Stimulated activated effector memory CD8-positive, alpha-beta T cell treated with anti-CD3 and anti-CD28 coated beads, Interleukin-12 subunit alpha, Interleukin-12 subunit beta, amount 100 ng/mL, for 72 hours (primary cell): ENCODE results near the gene USP9X.
"Not testable (repeated sequence)": the region's sequence is repeated elsewhere in the genome, so short reads cannot be mapped to it uniquely, and the experiment has no call there.

Source experiments
- ATAC-seq: fragments of 150-1000 bp; cut with Tn5 transposase; 2 replicates; pipeline ENCODE4 v1.10.0; 2021
- DNase-seq, 2 donors: peaks; one replicate each; pipeline ENCODE4 v3.0.0; 2021 to 2022; ENCODE audit warnings: low spot score in 2 of 2
- H3K27ac Mint-ChIP-seq: one replicate; pipeline ENCODE4 v1.8.0; 2022; ENCODE audit warnings: mild to moderate bottlenecking, mixed read lengths
- H3K36me3 Mint-ChIP-seq: one replicate; pipeline ENCODE4 v1.8.0; 2022; ENCODE audit warnings: mild to moderate bottlenecking, mixed read lengths
- H3K4me1 Mint-ChIP-seq: one replicate; pipeline ENCODE4 v1.8.0; 2022; ENCODE audit warnings: mixed read lengths
- H3K4me3 Mint-ChIP-seq: one replicate; pipeline ENCODE4 v1.8.0; 2022; ENCODE audit warnings: mild to moderate bottlenecking, mixed read lengths
- H3K9me3 Mint-ChIP-seq: one replicate; pipeline ENCODE4 v1.8.0; 2022; ENCODE audit warnings: mixed read lengths

The USP9X gene

DNA sequence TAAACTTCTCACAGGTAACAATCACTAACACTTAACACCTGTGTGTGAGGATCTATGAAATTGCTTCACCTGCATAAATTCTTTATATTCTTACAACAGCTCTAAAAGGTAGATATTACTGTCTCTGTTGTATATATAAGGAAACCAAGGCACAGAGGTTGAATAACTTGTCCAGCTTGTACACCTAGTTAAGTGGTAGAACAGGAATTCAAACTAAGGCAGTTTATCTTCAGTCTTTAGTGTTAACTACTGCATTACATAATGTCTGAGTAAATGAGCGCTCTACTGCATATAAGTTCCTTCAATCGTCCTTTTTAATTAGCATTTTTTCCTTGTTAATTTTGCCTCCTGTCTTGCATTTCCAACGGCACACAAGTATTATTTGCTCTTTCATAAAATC lies 15.0 kb downstream of the USP9X start:
- H3K9me3 Mint-ChIP-seq = no peaks in the 10 kb centered on the region
- peaks cover 20% of the 10 kb centered on the region for H3K36me3 Mint-ChIP-seq
- H3K4me3 Mint-ChIP-seq = no peak overlapping the region
- ATAC-seq = no peak
- H3K27ac Mint-ChIP-seq = no peak overlapping the region
- H3K4me1 Mint-ChIP-seq = peaks cover 34% of the 10 kb centered on the region
- DNase-seq = no peak

GRCh38 chrX:41100819-41101218 lies 15.6 kb downstream of the USP9X start:
- ATAC-seq = no peak
- peaks cover 32% of the 10 kb centered on the region for H3K4me1 Mint-ChIP-seq
- peaks cover 20% of the 10 kb centered on the region for H3K36me3 Mint-ChIP-seq
- DNase-seq = no peak
- no peak overlapping the region for H3K27ac Mint-ChIP-seq
- H3K9me3 Mint-ChIP-seq = no peaks in the 10 kb centered on the region
- H3K4me3 Mint-ChIP-seq = no peak overlapping the region

- no peaks in the 10 kb centered on the region for H3K36me3 Mint-ChIP-seq
- no peak overlapping the region for H3K4me3 Mint-ChIP-seq
- H3K9me3 Mint-ChIP-seq = no peaks in the 10 kb centered on the region
- no peak for ATAC-seq
- peaks cover 34% of the 10 kb centered on the region for H3K4me1 Mint-ChIP-seq
- no peak overlapping the region for H3K27ac Mint-ChIP-seq
- no peak for DNase-seq
Observed at GRCh38 chrX:41105005-41105404, 19.8 kb downstream of the USP9X start.

DNA sequence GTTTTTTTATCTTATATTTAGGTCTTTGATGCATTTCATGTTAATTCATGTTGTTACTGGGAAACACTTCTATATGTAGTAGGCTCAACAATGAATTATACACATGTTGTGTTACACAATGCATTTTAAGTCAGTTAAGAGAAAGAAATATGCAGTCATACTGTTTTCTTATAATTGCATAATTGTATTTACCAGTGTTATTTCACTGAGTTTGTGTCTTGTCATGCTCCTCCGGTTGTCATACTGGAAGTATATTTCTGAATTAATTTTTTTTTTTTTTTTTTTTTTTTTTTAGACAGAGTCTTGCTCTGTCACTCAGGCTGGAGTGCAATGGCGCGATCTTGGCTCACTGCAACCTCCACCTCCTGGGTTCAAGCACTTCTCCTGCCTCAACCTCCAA lies 21.0 kb downstream of the USP9X start:
- peaks cover 43% of the 10 kb centered on the region for H3K4me1 Mint-ChIP-seq
- not testable (repeated sequence) for H3K9me3 Mint-ChIP-seq, ATAC-seq, DNase-seq, H3K4me3 Mint-ChIP-seq, H3K36me3 Mint-ChIP-seq, H3K27ac Mint-ChIP-seq

GRCh38 chrX:41108007-41108406 lies 22.8 kb downstream of the USP9X start:
- Mint-ChIP-seq H3K9me3 (no peaks in the 10 kb centered on the region), H3K36me3 (no peaks in the 10 kb centered on the region), H3K27ac (peak overlapping the region; percentile 45), H3K4me1 (peaks cover 55% of the 10 kb centered on the region), H3K4me3 (no peak overlapping the region)
- no peak for DNase-seq
- peak; percentile 42 for ATAC-seq

GRCh38 chrX:41108463-41109205 lies 23.4 kb downstream of the USP9X start:
- DNase-seq (no peak), ATAC-seq (no peak)
- Mint-ChIP-seq H3K4me3 (no peak overlapping the region), H3K27ac (peak overlapping the region; percentile 45), H3K9me3 (no peaks in the 10 kb centered on the region), H3K36me3 (no peaks in the 10 kb centered on the region), H3K4me1 (peaks cover 55% of the 10 kb centered on the region)

GRCh38 chrX:41110801-41111625 lies 25.8 kb downstream of the USP9X start:
- Mint-ChIP-seq H3K9me3 (no peaks in the 10 kb centered on the region), H3K36me3 (no peaks in the 10 kb centered on the region), H3K4me3 (no peak overlapping the region), H3K27ac (peak overlapping the region; percentile 8), H3K4me1 (peaks cover 59% of the 10 kb centered on the region)
- ATAC-seq = no peak
- no peak for DNase-seq

GRCh38 chrX:41115104-41115425 lies 29.8 kb downstream of the USP9X start:
- H3K4me3 Mint-ChIP-seq, H3K36me3 Mint-ChIP-seq, H3K9me3 Mint-ChIP-seq, H3K27ac Mint-ChIP-seq: not testable (repeated sequence)
- H3K4me1 Mint-ChIP-seq = peaks cover 58% of the 10 kb centered on the region
- peak; percentile 7 to 54 for DNase-seq
- ATAC-seq = peak; percentile 23

GRCh38 chrX:41116948-41117347 lies 31.7 kb downstream of the USP9X start:
- Mint-ChIP-seq H3K36me3 (no peaks in the 10 kb centered on the region), H3K9me3 (no peaks in the 10 kb centered on the region), H3K27ac (no peak overlapping the region), H3K4me1 (peaks cover 45% of the 10 kb centered on the region), H3K4me3 (peak overlapping the region; percentile 52)
- no peak for DNase-seq
- peak; percentile 93 for ATAC-seq

DNA sequence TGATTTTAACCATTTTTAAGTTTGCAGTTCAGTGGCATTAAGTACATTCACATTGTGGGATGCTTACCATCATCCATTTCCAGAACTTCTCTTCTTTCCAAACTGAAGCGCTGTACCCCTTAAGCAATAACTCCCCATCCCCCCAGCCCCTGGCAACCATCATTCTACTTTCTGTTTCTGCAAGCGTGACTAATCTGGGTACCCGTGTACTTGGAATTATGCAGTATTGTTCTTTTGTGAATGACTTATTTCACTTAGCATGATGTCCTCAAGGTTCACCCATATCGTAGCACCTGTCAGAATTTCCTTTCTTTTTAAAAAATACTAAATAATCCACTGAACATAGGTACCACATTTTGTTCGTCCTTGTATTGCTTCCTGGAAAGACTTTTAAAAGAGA lies 32.9 kb downstream of the USP9X start:
- Mint-ChIP-seq H3K27ac (no peak overlapping the region), H3K9me3 (no peaks in the 10 kb centered on the region), H3K36me3 (no peaks in the 10 kb centered on the region), H3K4me3 (peak overlapping the region; percentile 52), H3K4me1 (peaks cover 52% of the 10 kb centered on the region)
- ATAC-seq (peak; percentile 59), DNase-seq (peak in 1 of 2 donors; percentile 61)

DNA sequence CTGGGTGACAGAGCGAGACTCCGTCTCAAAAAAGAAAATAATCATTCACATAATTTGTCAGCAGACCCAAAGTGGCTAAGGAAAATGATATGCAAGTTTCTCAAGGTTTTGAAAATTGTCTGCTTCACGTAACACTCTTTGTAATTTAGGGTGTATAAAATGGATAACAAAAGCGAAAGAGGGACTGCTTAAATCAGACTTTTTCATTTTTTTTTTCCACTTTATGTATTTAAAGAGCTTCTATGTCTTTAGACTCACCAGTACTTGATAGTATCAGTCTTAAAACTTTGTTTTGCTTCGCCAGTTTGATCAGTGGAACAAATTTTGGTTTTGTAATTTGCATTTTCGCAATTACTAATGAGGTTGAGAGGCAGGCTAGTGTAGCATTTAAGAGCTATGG lies 34.6 kb downstream of the USP9X start:
- no peak for DNase-seq
- H3K9me3 Mint-ChIP-seq = no peaks in the 10 kb centered on the region
- H3K36me3 Mint-ChIP-seq = peaks cover 13% of the 10 kb centered on the region
- peak overlapping the region; percentile 52 for H3K4me3 Mint-ChIP-seq
- no peak overlapping the region for H3K27ac Mint-ChIP-seq
- H3K4me1 Mint-ChIP-seq = peaks cover 56% of the 10 kb centered on the region
- ATAC-seq = peak; percentile 35

GRCh38 chrX:41121766-41122165 lies 36.5 kb downstream of the USP9X start:
- no peak for DNase-seq
- Mint-ChIP-seq H3K9me3 (no peaks in the 10 kb centered on the region), H3K4me3 (peak overlapping the region; percentile 52), H3K27ac (peak overlapping the region; percentile 6), H3K36me3 (peaks cover 26% of the 10 kb centered on the region), H3K4me1 (peaks cover 42% of the 10 kb centered on the region)
- ATAC-seq = no peak

DNA sequence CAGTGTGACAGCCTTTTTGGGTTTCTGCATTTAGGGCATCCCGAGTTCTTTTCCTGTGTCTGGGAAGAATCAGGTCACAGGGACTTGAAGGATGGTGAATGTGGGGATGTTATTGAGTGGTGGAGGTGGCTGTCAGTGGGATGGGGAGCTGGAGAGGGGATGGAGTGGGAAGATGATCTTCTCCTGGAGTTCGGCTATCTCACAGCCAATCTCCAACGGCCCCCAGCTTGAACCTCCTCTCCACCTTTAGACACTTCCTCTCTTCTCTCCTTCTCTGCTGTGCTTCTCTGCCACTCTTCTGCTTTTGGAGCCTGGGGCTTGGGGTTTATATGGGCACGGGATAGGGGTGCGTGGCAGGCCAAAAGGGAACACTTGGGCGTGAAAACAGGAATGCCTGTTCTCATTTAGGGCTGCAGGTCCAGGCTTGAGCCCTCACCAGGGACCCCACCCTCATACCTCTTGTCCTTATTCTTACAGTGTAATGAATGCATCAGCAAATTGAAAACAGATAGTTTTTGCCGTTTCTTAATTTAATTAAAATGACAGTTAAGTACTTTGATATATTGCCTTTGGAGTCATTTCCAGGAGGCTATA lies 37.5 kb downstream of the USP9X start:
- peaks cover 26% of the 10 kb centered on the region for H3K36me3 Mint-ChIP-seq
- H3K27ac Mint-ChIP-seq = peak overlapping the region; percentile 19
- DNase-seq (no peak), ATAC-seq (no peak)
- H3K4me1 Mint-ChIP-seq = peaks cover 41% of the 10 kb centered on the region
- H3K9me3 Mint-ChIP-seq = no peaks in the 10 kb centered on the region
- no peak overlapping the region for H3K4me3 Mint-ChIP-seq

GRCh38 chrX:41127477-41128192 lies 42.4 kb downstream of the USP9X start:
- peaks cover 64% of the 10 kb centered on the region for H3K36me3 Mint-ChIP-seq
- H3K27ac Mint-ChIP-seq = no peak overlapping the region
- no peak overlapping the region for H3K4me3 Mint-ChIP-seq
- H3K4me1 Mint-ChIP-seq = peaks cover 15% of the 10 kb centered on the region
- DNase-seq (no peak), ATAC-seq (no peak)
- H3K9me3 Mint-ChIP-seq = no peaks in the 10 kb centered on the region

DNA sequence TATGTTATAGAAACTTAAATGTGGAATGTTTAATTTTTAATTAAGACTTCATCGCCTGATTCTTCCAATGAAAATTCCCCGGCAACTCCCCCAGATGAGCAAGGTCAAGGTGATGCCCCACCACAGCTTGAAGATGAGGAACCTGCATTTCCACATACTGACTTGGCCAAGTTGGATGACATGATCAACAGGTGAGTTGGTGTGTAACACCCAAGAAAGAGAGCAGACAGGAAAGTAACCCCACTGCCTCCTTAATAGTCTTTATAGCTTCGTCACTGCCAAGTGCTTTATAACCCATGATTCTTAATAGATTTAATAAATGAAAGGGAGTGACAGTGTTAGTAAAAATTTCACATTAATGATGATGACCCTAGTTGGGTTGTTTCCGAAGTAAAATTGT lies 43.7 kb downstream of the USP9X start:
- no peak overlapping the region for H3K4me3 Mint-ChIP-seq
- no peaks in the 10 kb centered on the region for H3K9me3 Mint-ChIP-seq
- peaks cover 6% of the 10 kb centered on the region for H3K4me1 Mint-ChIP-seq
- DNase-seq (no peak), ATAC-seq (no peak)
- peaks cover 72% of the 10 kb centered on the region for H3K36me3 Mint-ChIP-seq
- no peak overlapping the region for H3K27ac Mint-ChIP-seq
